Stimulated activated CD4-positive, alpha-beta T cell treated with anti-CD3 and anti-CD28 coated beads, TNF-alpha, amount 100 ng/mL, for 24 hours (primary cell): ENCODE data around the gene TEX35.
"Not testable (repeated sequence)": the region's sequence is repeated elsewhere in the genome, so short reads cannot be mapped to it uniquely, and the experiment has no call there.

ENCODE experiments used
- DNase-seq, 3 experiments: peaks; one replicate each; pipeline ENCODE4 v3.0.0-alpha.2; 2020; ENCODE audit warnings: low read depth in 3 of 3

The TEX35 gene

DNA sequence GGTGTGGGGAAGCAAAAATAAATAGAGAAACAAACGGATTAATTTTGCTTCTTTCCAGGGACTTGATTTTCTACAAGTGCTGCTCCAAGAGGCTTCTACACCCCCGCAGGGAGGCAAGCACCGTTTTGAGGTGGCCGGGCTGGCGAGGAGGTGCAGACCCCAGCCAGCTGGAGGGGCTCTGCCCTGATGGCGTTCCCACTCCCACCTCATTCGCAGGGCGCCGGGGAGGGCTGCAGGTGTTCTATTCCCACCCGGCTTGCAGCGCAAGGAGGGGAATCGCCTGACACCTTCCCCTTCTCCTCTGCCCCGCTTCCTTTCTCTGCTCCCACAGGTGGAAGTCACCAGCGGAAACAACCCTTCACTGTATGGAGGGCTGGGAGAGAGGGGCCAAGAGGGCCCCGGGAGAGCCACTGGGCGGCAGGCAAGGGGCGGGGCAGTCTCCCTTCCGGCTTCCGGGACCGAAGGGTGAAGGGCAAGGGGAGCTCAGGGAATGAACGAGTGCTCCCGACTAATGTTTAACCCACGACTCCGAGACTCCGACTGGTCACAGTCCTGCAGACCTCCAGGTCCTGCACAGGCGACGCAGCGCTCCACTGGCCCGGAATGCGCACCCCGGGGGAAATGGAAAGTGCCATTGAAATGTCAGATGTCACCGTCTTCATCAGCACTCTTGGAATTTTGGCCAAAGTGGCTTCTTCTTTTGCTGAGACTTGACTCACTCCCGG lies 29.1 kb downstream of the TEX35 start:
- peak in 2 of 3 experiments; percentile 25 to 57 for DNase-seq

DNA sequence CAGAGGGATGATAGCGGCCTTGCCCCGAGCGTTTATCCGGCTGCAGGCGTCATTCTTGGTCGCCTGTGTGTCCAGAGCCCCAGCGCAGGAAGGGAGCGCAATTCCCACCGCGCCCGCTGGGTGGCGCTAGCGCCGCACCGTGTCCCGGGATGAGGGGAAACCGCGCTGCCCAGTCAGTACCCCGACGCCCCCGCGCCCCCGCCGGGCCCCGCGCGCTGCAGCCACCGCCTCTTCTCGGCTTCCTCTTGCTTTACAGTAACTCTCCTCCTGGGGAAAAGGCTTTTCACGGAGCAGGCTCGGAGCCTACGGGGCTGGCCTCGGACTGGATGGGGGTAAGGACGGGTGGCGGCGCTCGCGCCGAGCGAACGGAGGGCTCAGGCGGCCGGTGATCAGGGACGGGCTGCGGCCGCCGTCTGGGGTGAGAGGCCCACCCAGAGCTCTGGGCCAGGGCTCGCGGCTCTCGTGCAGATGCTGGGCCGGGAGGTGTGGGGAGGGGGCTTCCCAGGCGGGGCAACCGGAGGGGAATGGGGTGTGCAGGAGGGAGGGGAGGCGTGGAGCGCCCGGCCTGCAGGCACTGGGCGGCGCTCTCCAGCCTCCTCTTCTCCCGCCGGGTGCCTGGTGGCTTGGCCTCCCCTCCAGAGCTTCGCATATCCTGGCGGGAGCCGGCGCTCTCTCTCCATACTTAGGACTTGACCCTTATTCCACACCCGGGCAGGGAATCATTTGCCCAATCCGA lies 29.8 kb downstream of the TEX35 start:
- DNase-seq = peak; percentile 78 to 88 (median 79)

DNA sequence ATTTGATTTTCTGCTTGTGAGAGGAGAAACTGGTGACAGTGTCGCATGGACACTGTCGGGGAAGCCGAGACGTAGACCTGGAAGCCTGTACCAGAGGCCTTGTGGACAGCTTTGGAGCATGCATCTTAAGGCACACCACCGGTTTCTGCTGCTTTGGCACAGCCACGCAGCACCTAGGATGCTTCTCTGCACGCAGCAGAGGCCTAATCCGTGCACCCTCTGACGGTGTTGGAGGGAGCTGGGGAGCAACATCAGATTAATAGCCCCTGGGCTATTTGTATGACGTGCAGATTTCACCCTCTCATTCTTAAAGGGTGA lies 30.3 kb downstream of the TEX35 start:
- DNase-seq = no peak

DNA sequence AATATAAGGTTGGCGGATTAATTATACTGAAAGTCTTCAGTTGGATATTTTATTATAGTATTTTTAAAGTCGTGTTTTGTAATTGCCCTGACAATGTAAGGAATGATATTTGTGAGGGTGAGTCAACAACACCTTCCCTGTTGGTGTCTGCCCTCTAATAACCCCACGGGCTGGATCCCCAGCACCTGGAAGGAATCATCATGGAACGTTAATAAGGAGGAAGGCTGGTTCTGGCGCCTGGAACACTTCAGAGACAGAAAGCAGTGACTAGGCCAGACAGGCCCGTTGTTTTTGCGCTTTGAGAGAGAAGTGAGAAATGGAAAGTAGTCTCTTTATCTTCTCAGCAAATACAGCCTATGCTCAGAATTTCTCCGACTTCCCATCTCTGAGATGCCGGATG lies 31.6 kb downstream of the TEX35 start:
- no peak for DNase-seq

- no peak for DNase-seq
Measured at GRCh38 chr1:178548108-178548507, 35.2 kb downstream of the TEX35 start.

DNA sequence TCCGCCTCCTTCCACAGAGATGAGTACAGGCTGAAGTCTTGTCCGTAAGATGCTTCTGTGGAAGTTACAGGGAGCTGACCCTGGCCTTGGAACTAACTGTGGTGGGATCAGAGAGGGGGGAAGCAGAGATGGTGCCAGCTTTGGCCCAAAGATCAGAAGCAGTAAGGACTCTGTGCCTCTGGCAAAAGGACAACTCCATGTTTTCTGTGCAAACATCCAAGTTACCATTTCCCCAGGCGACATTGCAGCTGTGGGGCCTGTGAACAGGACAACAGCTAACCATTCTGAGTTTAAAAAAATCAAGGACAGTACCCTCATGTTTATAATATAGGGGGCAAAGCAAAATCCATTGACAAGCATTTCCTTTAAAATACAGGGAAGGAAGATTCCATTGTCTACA lies 38.4 kb downstream of the TEX35 start:
- DNase-seq = no peak

GRCh38 chr1:178551940-178552339 lies 39.0 kb downstream of the TEX35 start:
- no peak for DNase-seq

DNA sequence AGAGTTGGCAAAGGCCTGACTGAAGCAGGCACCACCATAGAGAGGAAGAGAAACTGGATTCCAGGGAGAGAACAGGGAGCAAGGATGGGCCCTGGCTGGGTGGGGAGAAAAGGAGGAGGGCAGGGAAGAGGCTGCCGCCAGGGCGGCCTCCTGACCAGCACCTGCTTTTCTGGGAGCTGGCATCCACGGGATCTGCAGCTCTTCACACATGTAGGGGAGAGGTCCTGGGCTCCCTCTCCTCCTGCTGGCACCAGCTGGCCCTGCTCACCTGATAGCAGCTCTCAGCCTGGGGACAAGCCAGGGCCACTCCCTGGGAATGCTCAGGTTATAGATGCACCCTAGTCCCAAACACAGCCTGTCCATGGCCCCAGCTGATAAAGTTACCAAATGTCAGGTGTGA lies 39.9 kb downstream of the TEX35 start:
- no peak for DNase-seq

DNA sequence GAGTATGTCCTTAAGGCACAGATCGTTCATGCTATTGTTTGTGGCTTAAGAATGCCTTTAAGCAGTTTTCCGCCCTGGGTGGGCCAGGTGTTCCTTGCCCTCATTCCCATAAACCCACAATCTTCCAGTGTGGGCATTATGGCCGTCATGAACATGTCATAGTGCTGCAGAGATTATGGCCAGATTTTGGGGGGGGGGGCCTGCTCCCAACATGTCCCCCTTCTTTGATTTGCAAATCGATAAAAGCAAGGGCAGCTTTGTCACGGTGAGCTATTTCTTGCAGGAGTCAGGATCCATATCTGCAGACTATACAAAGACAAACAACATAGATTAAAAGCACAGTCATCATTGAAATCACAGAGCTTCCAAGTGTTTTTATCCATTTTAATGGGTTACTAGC lies 41.4 kb downstream of the TEX35 start:
- DNase-seq = not testable (repeated sequence)

GRCh38 chr1:178555613-178556012 lies 42.7 kb downstream of the TEX35 start:
- DNase-seq = not testable (repeated sequence)

DNA sequence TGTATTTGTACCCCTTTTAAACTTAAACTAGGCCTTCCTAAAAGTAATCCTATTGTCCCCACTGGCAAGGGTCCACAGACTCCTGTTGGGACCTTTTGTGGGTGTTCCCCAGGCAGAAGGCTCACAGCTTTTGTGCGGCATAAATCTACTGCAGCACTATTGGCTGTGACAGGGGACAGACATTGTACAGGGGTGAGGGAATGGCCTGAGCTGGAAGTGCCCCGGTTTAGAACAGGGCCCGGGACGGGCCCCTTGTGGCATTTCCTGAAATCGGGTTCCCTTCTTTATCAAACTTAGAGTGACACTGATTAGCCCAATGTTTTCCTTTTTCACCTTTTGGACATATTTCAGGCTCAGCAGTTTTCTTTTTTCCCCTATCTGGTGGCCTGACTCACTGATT lies 45.9 kb downstream of the TEX35 start:
- not testable (repeated sequence) for DNase-seq

DNA sequence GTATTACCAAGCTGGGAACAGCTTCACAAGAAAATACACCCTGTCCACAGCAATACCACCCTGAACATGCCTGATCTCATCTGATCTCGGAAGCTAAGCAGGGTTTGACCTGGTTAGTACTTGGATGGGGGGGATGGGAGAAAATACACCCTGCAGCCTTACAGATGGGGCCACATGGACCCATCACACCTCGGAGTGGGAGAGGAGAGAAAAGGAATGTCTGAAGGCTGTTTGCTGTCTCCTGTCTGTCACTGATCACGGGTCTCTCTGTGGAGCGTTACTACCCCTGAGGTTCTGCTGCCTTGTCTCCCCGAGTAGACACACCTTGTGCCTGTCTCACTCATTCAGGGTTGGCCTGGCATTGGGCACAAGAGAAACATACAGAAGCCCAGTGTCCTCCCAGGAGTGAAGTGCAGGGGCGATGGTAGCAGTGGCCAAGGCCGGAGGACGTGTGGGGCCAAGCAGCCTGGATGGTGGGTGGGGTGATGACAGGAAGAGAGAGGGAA lies 48.0 kb downstream of the TEX35 start:
- DNase-seq = no peak

DNA sequence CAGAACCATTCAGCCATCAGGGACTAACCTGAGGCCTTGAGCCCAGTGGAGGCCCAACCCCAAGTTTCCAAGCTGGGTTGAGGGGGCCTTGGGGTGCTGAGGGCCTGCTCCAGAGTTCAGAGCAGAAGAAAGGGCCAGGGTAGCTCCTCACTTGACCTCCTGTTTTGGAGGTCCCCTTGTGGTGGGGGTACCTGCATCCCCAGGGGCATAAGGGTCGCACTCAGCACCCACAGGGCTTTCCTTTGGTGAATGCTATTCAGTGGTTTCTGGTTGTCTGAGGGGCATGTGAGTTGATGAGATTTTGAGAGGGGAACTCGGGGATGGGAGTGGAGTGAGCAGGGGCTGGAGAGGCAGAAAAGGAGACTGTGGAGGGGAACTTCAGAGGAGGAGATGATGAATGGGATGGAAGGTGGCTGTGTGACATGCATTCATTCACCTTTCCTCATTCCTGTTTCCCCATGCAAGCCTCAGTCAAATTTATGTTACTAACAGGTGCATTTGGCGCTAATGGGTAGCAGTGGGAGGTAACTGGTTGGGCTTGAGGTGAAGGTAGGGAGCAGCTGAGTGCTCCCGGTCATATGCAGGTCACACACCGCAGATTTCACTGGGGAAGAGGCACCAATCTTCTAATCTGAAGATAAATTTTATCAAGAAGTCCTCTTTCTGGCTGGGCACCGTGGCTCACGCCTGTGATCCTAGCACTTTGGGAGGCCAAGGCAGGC lies 50.4 kb downstream of the TEX35 start:
- DNase-seq = no peak

DNA sequence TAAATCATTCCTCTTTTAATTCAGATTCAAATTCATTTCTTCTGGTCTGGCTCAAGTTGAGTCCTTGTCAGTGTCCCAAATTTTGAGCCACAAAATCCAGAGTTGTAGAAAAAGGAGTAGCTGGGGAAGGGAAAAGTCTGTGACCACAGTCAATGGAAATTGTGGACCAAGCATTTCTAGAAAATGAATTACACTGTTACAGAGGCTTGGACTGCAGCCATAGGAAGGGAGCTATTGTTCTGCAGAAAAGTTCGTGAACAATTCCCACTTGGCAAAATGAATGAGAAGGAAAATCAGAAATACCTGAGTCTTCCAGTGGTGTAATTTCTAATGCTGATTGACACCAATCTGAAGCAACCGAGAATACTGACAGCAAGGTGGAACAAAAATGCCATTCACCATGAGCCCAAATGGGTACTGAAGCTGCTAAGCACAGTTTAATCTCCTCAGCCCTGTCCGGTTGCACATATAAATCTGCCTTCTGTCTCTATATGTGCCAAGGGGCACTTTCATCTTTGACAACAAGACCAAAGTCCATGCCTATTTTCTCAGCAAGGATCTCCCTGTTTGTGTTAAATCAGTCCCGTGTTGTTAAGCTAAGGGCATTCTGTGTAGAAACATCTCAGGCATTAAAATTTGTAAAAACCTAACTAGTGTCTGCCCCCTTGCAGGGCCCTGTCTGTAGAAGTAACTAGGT lies 51.3 kb downstream of the TEX35 start:
- no peak for DNase-seq

- DNase-seq = no peak
Measured at GRCh38 chr1:178564783-178565180, 51.9 kb downstream of the TEX35 start.

DNA sequence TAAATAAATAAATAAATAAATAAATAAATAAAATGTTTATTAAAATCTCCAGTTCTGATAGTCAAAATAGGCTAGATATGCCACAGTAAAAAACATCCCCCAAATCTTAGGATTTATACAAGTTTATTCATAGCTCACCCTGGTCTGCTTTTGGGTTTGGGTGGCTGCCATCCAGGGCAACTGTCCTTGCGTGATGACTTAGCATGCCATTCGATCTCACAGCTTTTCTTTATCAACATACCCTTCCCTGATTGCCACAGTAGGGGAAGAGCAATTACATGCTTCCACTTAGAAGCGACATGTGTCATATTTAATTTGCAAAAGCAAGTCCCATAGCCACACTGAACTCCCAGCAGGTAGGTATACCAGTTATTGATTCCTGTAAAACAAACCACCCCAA lies 52.7 kb downstream of the TEX35 start:
- DNase-seq = no peak

- no peak for DNase-seq
Measured at GRCh38 chr1:178566187-178566586, 53.3 kb downstream of the TEX35 start.

DNA sequence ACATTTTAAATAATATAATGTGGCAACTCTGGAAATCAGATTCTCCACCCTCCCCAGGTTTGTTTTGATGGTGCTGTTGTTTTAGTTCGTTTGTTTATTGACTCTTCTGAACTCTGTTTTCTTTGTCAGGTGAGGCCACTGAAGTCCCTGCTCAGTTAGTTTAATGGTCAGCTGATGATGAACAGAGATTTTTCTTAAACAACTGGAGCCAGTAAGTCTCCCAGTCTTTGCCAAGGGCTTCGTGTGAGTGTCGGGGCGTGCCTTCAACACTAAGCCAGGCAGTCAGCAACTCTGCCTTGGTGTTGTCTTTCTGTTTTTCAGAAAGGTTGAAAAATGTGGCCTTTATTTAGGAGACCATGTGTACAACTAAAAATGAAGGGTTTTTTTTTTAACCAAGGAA lies 58.9 kb downstream of the TEX35 start:
- DNase-seq = no peak
